ENCODE results near the gene SIT1. TPM values are rescaled to one million over a fixed set of nuclear protein-coding genes. Genes with fewer than 3 reads are reported as not detected.

The SIT1 gene
- polyA plus RNA-seq, 2 donors, result 0.75 to 0.88 TPM

- Histone ChIP-seq H3K27me3 (ENCODE audit: control insufficient read depth in 1 of 2, insufficient read depth in 2 of 2, low read length in 2 of 2) (no peaks in the 10 kb centered on the region), H3K36me3 (ENCODE audit: control insufficient read depth in 2 of 2, insufficient read depth in 2 of 2, low read length in 1 of 2) (peaks cover 0 to 3% of the 10 kb centered on the region in 2 donors), H3K9me3 (ENCODE audit: control insufficient read depth in 2 of 2, insufficient read depth in 1 of 2, low read depth in 1 of 2, low read length in 1 of 2) (no peaks in the 10 kb centered on the region), H3K4me3 (ENCODE audit: low read depth in 1 of 2, low read length in 2 of 2) (peak overlapping the region; percentile 57 to 60), H3K27ac (ENCODE audit: low read depth in 2 of 2, low read length in 1 of 2) (peak overlapping the region; percentile 86 to 92), H3K4me1 (ENCODE audit: control insufficient read depth in 2 of 2, insufficient read depth in 2 of 2, low read length in 1 of 2) (peaks cover 2 to 6% of the 10 kb centered on the region in 2 donors)
- WGBS, 2 donors, result 0 to 1% methylated on average over 21 of the region's 21 CpGs
These were observed 39.5 kb upstream of the SIT1 start for GRCh38 chr9:35690294-35690613.

- Histone ChIP-seq H3K4me1 (ENCODE audit: control insufficient read depth in 2 of 2, insufficient read depth in 2 of 2, low read length in 1 of 2) (peaks cover 2 to 6% of the 10 kb centered on the region in 2 donors), H3K27me3 (ENCODE audit: control insufficient read depth in 1 of 2, insufficient read depth in 2 of 2, low read length in 2 of 2) (no peaks in the 10 kb centered on the region), H3K9me3 (ENCODE audit: control insufficient read depth in 2 of 2, insufficient read depth in 1 of 2, low read depth in 1 of 2, low read length in 1 of 2) (no peaks in the 10 kb centered on the region), H3K4me3 (ENCODE audit: low read depth in 1 of 2, low read length in 2 of 2) (peak within 1 kb of the TSS; percentile 57 to 60), H3K27ac (ENCODE audit: low read depth in 2 of 2, low read length in 1 of 2) (peak within 1 kb of the TSS; percentile 86 to 92), H3K36me3 (ENCODE audit: control insufficient read depth in 2 of 2, insufficient read depth in 2 of 2, low read length in 1 of 2) (peaks cover 0 to 6% of the 10 kb centered on the region in 2 donors)
- 22 to 36% methylated on average over 46 to 61 of the region's 61 CpGs for WGBS, 2 donors
These were observed 39.0 kb upstream of the SIT1 start, which contains the start of gene TPM2 for GRCh38 chr9:35689542-35690293. TPM2 (minus strand) TSS chr9:35689925; CDS start chr9:35689817, 108 bp downstream.

GRCh38 chr9:35688558-35689541 lies 38.1 kb upstream of the SIT1 start:
- H3K4me3 ChIP-seq (ENCODE audit: low read depth in 1 of 2, low read length in 2 of 2), result peak overlapping the region; percentile 57 to 60
- no peaks in the 10 kb centered on the region for H3K27me3 ChIP-seq (ENCODE audit: control insufficient read depth in 1 of 2, insufficient read depth in 2 of 2, low read length in 2 of 2)
- no peaks in the 10 kb centered on the region for H3K9me3 ChIP-seq (ENCODE audit: control insufficient read depth in 2 of 2, insufficient read depth in 1 of 2, low read depth in 1 of 2, low read length in 1 of 2)
- H3K36me3 ChIP-seq (ENCODE audit: control insufficient read depth in 2 of 2, insufficient read depth in 2 of 2, low read length in 1 of 2), result peaks cover 0 to 12% of the 10 kb centered on the region in 2 donors
- peaks cover 2 to 6% of the 10 kb centered on the region in 2 donors for H3K4me1 ChIP-seq (ENCODE audit: control insufficient read depth in 2 of 2, insufficient read depth in 2 of 2, low read length in 1 of 2)
- WGBS, 2 donors, result 55 to 58% methylated on average over 12 of the region's 12 CpGs
- H3K27ac ChIP-seq (ENCODE audit: low read depth in 2 of 2, low read length in 1 of 2), result peak overlapping the region; percentile 37 to 83

GRCh38 chr9:35687972-35688557 lies 37.3 kb upstream of the SIT1 start:
- Histone ChIP-seq H3K9me3 (ENCODE audit: control insufficient read depth in 2 of 2, insufficient read depth in 1 of 2, low read depth in 1 of 2, low read length in 1 of 2) (no peaks in the 10 kb centered on the region), H3K4me1 (ENCODE audit: control insufficient read depth in 2 of 2, insufficient read depth in 2 of 2, low read length in 1 of 2) (peaks cover 2 to 6% of the 10 kb centered on the region in 2 donors), H3K4me3 (ENCODE audit: low read depth in 1 of 2, low read length in 2 of 2) (peak overlapping the region; percentile 31 to 57), H3K27ac (ENCODE audit: low read depth in 2 of 2, low read length in 1 of 2) (peak overlapping the region; percentile 37 to 83), H3K36me3 (ENCODE audit: control insufficient read depth in 2 of 2, insufficient read depth in 2 of 2, low read length in 1 of 2) (peaks cover 0 to 12% of the 10 kb centered on the region in 2 donors), H3K27me3 (ENCODE audit: control insufficient read depth in 1 of 2, insufficient read depth in 2 of 2, low read length in 2 of 2) (no peaks in the 10 kb centered on the region)
- 70 to 76% methylated on average over 2 of the region's 2 CpGs for WGBS, 2 donors

GRCh38 chr9:35687306-35687705 lies 36.6 kb upstream of the SIT1 start:
- Histone ChIP-seq H3K27ac (ENCODE audit: low read depth in 2 of 2, low read length in 1 of 2) (peak overlapping the region in 1 of 2 donors; percentile 34), H3K4me1 (ENCODE audit: control insufficient read depth in 2 of 2, insufficient read depth in 2 of 2, low read length in 1 of 2) (peaks cover 5 to 6% of the 10 kb centered on the region in 2 donors), H3K9me3 (ENCODE audit: control insufficient read depth in 2 of 2, insufficient read depth in 1 of 2, low read depth in 1 of 2, low read length in 1 of 2) (no peaks in the 10 kb centered on the region), H3K36me3 (ENCODE audit: control insufficient read depth in 2 of 2, insufficient read depth in 2 of 2, low read length in 1 of 2) (peaks cover 0 to 12% of the 10 kb centered on the region in 2 donors), H3K4me3 (ENCODE audit: low read depth in 1 of 2, low read length in 2 of 2) (peak overlapping the region; percentile 31 to 57), H3K27me3 (ENCODE audit: control insufficient read depth in 1 of 2, insufficient read depth in 2 of 2, low read length in 2 of 2) (no peaks in the 10 kb centered on the region)
- WGBS, 2 donors, result 64 to 78% methylated on average over 2 of the region's 2 CpGs

GRCh38 chr9:35686222-35687203 lies 35.8 kb upstream of the SIT1 start:
- Histone ChIP-seq H3K27ac (ENCODE audit: low read depth in 2 of 2, low read length in 1 of 2) (peak overlapping the region in 1 of 2 donors; percentile 57), H3K27me3 (ENCODE audit: control insufficient read depth in 1 of 2, insufficient read depth in 2 of 2, low read length in 2 of 2) (no peaks in the 10 kb centered on the region), H3K36me3 (ENCODE audit: control insufficient read depth in 2 of 2, insufficient read depth in 2 of 2, low read length in 1 of 2) (peaks cover 0 to 12% of the 10 kb centered on the region in 2 donors), H3K4me3 (ENCODE audit: low read depth in 1 of 2, low read length in 2 of 2) (peak overlapping the region; percentile 3 to 57), H3K4me1 (ENCODE audit: control insufficient read depth in 2 of 2, insufficient read depth in 2 of 2, low read length in 1 of 2) (peaks cover 5 to 6% of the 10 kb centered on the region in 2 donors), H3K9me3 (ENCODE audit: control insufficient read depth in 2 of 2, insufficient read depth in 1 of 2, low read depth in 1 of 2, low read length in 1 of 2) (peaks cover 0 to 3% of the 10 kb centered on the region in 2 donors)
- 62 to 64% methylated on average over 11 of the region's 11 CpGs for WGBS, 2 donors

- peaks cover 0 to 12% of the 10 kb centered on the region in 2 donors for H3K36me3 ChIP-seq (ENCODE audit: control insufficient read depth in 2 of 2, insufficient read depth in 2 of 2, low read length in 1 of 2)
- WGBS, 2 donors, result 75 to 78% methylated on average over 13 of the region's 13 CpGs
- H3K27me3 ChIP-seq (ENCODE audit: control insufficient read depth in 1 of 2, insufficient read depth in 2 of 2, low read length in 2 of 2), result no peaks in the 10 kb centered on the region
- H3K4me1 ChIP-seq (ENCODE audit: control insufficient read depth in 2 of 2, insufficient read depth in 2 of 2, low read length in 1 of 2), result peaks cover 5 to 6% of the 10 kb centered on the region in 2 donors
- peak overlapping the region in 1 of 2 donors; percentile 3 for H3K4me3 ChIP-seq (ENCODE audit: low read depth in 1 of 2, low read length in 2 of 2)
- H3K9me3 ChIP-seq (ENCODE audit: control insufficient read depth in 2 of 2, insufficient read depth in 1 of 2, low read depth in 1 of 2, low read length in 1 of 2), result peaks cover 0 to 3% of the 10 kb centered on the region in 2 donors
- H3K27ac ChIP-seq (ENCODE audit: low read depth in 2 of 2, low read length in 1 of 2), result no peak overlapping the region
These were observed 34.8 kb upstream of the SIT1 start for GRCh38 chr9:35685506-35685905.

GRCh38 chr9:35684921-35685320 lies 34.2 kb upstream of the SIT1 start:
- H3K27ac ChIP-seq (ENCODE audit: low read depth in 2 of 2, low read length in 1 of 2), result peak overlapping the region in 1 of 2 donors; percentile 59
- peaks cover 0 to 3% of the 10 kb centered on the region in 2 donors for H3K9me3 ChIP-seq (ENCODE audit: control insufficient read depth in 2 of 2, insufficient read depth in 1 of 2, low read depth in 1 of 2, low read length in 1 of 2)
- WGBS, 2 donors, result 87 to 90% methylated on average over 10 of the region's 10 CpGs
- H3K36me3 ChIP-seq (ENCODE audit: control insufficient read depth in 2 of 2, insufficient read depth in 2 of 2, low read length in 1 of 2), result peaks cover 0 to 12% of the 10 kb centered on the region in 2 donors
- peak overlapping the region in 1 of 2 donors; percentile 3 for H3K4me3 ChIP-seq (ENCODE audit: low read depth in 1 of 2, low read length in 2 of 2)
- H3K27me3 ChIP-seq (ENCODE audit: control insufficient read depth in 1 of 2, insufficient read depth in 2 of 2, low read length in 2 of 2), result no peaks in the 10 kb centered on the region
- peaks cover 4 to 6% of the 10 kb centered on the region in 2 donors for H3K4me1 ChIP-seq (ENCODE audit: control insufficient read depth in 2 of 2, insufficient read depth in 2 of 2, low read length in 1 of 2)

Data from esophagus (tissue), 2 donors.